B cell (primary cell): ENCODE data around the gene SUCLG2. TPM values are rescaled to one million over a fixed set of nuclear protein-coding genes. Genes with fewer than 3 reads are reported as not detected.
A peak's percentile ranks its signal among the peaks of the same experiment; 100 is the strongest.

Source experiments
- ATAC-seq: fragments of 200-7000 bp; cut with Tn5 transposase; one replicate; pipeline ENCODE4 v1.10.0; 2021; ENCODE audit warnings: low read depth, mild to moderate bottlenecking, moderate number of reproducible peaks, moderate library complexity
- CTCF ChIA-PET: fragments of 350-600 bp; sonication (Branson Sonifier 250); formaldehyde crosslinking; loops from one replicate; lab custom pipeline; 2021; ENCODE audit warnings: antibody characterized with exemption, inconsistent platforms; lab: Charles Lee
- POLR2A ChIA-PET: fragments of 350-600 bp; sonication (Branson Sonifier 250); formaldehyde crosslinking; loops from one replicate; lab custom pipeline; 2021; ENCODE audit warnings: antibody characterized with exemption; lab: Charles Lee
- DNase-seq: peaks from one replicate; pipeline ENCODE4 v3.0.0; 2013
- H2AFZ ChIP-seq: 2 replicates; pipeline ENCODE4 v1.6.1; 2012; ENCODE audit warnings: mild to moderate bottlenecking, low read depth, low read length; ENCODE audit not compliant: insufficient read depth, poor library complexity, severe bottlenecking
- H3K27ac ChIP-seq, 2 donors: 1 replicate in 1 of 2; 2 replicates in 1 of 2; pipeline ENCODE4 v1.5.1; 2012 to 2013; ENCODE audit warnings: low read length in 2 of 2, mild to moderate bottlenecking in 2 of 2, moderate library complexity in 1 of 2
- H3K27me3 ChIP-seq, 4 experiments: fragments of 200-600 bp in 1 of 4; sonication (generic) in 1 of 4; replicated peaks in 1 of 4; 1 replicate in 2 of 4; 2 replicates in 2 of 4; pipeline versions ENCODE4 v1.6.1 to v1.7.0; 2013 to 2016; ENCODE audit warnings: low read length in 3 of 4, mild to moderate bottlenecking in 2 of 4, mixed read lengths in 1 of 4, moderate library complexity in 1 of 4; ENCODE audit not compliant: insufficient read depth in 4 of 4, control insufficient read depth in 3 of 4; ENCODE audit errors: control extremely low read depth in 1 of 4
- H3K36me3 ChIP-seq, 2 experiments: replicated peaks in 1 of 2; 1 replicate in 1 of 2; 2 replicates in 1 of 2; pipeline versions ENCODE4 v1.6.1 to v1.7.1; 2013; ENCODE audit warnings: low read length in 1 of 2; ENCODE audit not compliant: insufficient read depth in 2 of 2, control insufficient read depth in 1 of 2; ENCODE audit errors: control extremely low read depth in 1 of 2, extremely low read depth in 1 of 2
- H3K4me1 ChIP-seq, 2 donors: fragments of 200-600 bp in 1 of 2; sonication (generic) in 1 of 2; 1 replicate in 1 of 2; 2 replicates in 1 of 2; pipeline versions ENCODE4 v1.5.1 to v1.6.1; 2013 to 2017; ENCODE audit warnings: low read length in 2 of 2; ENCODE audit not compliant: control insufficient read depth in 2 of 2, insufficient read depth in 2 of 2
- H3K4me2 ChIP-seq: replicated peaks from 2 replicates; pipeline ENCODE3; 2012; ENCODE audit warnings: mild to moderate bottlenecking, low read depth, low read length; ENCODE audit not compliant: poor library complexity, severe bottlenecking
- H3K4me3 ChIP-seq, 5 experiments: fragments of 200-600 bp in 1 of 5; sonication (generic) in 1 of 5; 1 replicate in 3 of 5; 2 replicates in 2 of 5; pipeline versions ENCODE4 v1.5.1 to v1.7.0; 2011 to 2016; ENCODE audit warnings: low read length in 4 of 5, mild to moderate bottlenecking in 4 of 5, low read depth in 2 of 5, control low read depth in 1 of 5, moderate library complexity in 1 of 5; ENCODE audit not compliant: insufficient read depth in 1 of 5; ENCODE audit errors: control extremely low read depth in 1 of 5, extremely low read depth in 1 of 5
- H3K79me2 ChIP-seq: fragments of 200-600 bp; sonication (generic); one replicate; pipeline ENCODE4 v1.6.0; 2016; ENCODE audit warnings: low read length; ENCODE audit not compliant: control insufficient read depth, insufficient read depth
- H3K9ac ChIP-seq: fragments of 200-600 bp; sonication (generic); 2 replicates; pipeline ENCODE4 v1.6.1; 2017; ENCODE audit warnings: mild to moderate bottlenecking, low read length, moderate library complexity
- H3K9me3 ChIP-seq, 3 donors: one replicate each; pipeline versions ENCODE4 v1.6.1 to v1.7.1; 2013; ENCODE audit warnings: low read length in 2 of 3; ENCODE audit not compliant: control insufficient read depth in 2 of 3, insufficient read depth in 1 of 3; ENCODE audit errors: control extremely low read depth in 1 of 3
- H4K20me1 ChIP-seq: 2 replicates; pipeline ENCODE4 v1.6.0; 2012; ENCODE audit warnings: mild to moderate bottlenecking, low read length; ENCODE audit not compliant: insufficient read depth, control insufficient read depth, poor library complexity, severe bottlenecking
- H3K27ac Mint-ChIP-seq: one replicate; pipeline ENCODE4 v1.8.0; 2021; ENCODE audit warnings: mixed read lengths
- H3K27me3 Mint-ChIP-seq: one replicate; pipeline ENCODE4 v1.8.0; 2021; ENCODE audit warnings: mixed read lengths
- H3K4me1 Mint-ChIP-seq: one replicate; pipeline ENCODE4 v1.8.0; 2021; ENCODE audit warnings: mixed read lengths
- H3K4me3 Mint-ChIP-seq: one replicate; pipeline ENCODE4 v1.8.0; 2021; ENCODE audit warnings: mixed read lengths
- H3K9me3 Mint-ChIP-seq: one replicate; pipeline ENCODE4 v1.8.0; 2022; ENCODE audit warnings: mixed read lengths; ENCODE audit not compliant: insufficient read depth
- EZH2 ChIP-seq: IDR thresholded peaks from 2 replicates; pipeline ENCODE4 v1.6.1; 2012; ENCODE audit warnings: borderline replicate concordance, low read depth, mild to moderate bottlenecking, moderate library complexity, low read length; ENCODE audit not compliant: insufficient read depth, poor library complexity, severe bottlenecking
- WGBS: methylation state at CpG from one replicate; pipeline ENCODE4 v1.1.5; 2013; ENCODE audit warnings: missing lambda C conversion rate; ENCODE audit not compliant: insufficient coverage; 5-methylcytosine and 5-hydroxymethylcytosine counted together
- intact Hi-C: fragments of 100-400 bp; cut with micrococcal nuclease; formaldehyde crosslinking; loops from one replicate; pipeline ENCODE4 v1.10.0; 2022
- polyA plus RNA-seq: library from polyadenylated mRNA; depleted of rRNA; stranded (reverse); fragments of >200 nt; gene quantifications from 2 replicates; pipeline ENCODE4 v1.2.3, GENCODE V29; 2012
- total RNA-seq, 2 donors: library from RNA; stranded (reverse); fragments of 120-200 nt in 1 of 2; gene quantifications; 1 replicate in 1 of 2; 2 replicates in 1 of 2; pipeline versions ENCODE4 v1.2.3 to v1.2.4, GENCODE V29; 2013 to 2022
- TF ChIP-seq, protein P1 (sequence below): fragments of 200-600 bp; IDR thresholded peaks from one replicate; pipeline ENCODE4 v1.8.0; 2022; ENCODE audit warnings: antibody characterized with exemption, mild to moderate bottlenecking

SUCLG2 gene
- total and polyA plus RNA-seq, 2 donors (not counting 1 experiment from before 2014, with no cell fraction given), result 9.1 to 35.8 TPM

DNA sequence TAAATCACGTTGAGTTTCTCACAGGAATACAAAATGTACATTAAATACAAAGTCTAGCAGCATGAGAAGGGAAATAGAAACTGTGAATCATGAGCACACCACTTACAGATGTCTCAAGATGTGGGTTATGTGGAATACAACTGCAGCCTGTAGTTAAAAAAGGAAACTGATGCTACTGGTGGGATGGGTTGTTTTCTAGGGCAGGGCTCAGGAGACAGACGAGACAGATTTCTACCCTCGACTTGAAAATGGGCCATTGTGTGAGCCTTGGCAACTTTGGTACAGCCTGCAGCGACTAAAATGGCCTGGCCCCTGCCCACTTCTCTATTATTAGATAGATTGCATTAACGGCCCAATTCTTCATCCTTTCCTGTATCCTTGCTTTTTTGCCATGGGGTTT lies 293.1 kb downstream of the SUCLG2 start:
- intact Hi-C loops, result no loop called here

DNA sequence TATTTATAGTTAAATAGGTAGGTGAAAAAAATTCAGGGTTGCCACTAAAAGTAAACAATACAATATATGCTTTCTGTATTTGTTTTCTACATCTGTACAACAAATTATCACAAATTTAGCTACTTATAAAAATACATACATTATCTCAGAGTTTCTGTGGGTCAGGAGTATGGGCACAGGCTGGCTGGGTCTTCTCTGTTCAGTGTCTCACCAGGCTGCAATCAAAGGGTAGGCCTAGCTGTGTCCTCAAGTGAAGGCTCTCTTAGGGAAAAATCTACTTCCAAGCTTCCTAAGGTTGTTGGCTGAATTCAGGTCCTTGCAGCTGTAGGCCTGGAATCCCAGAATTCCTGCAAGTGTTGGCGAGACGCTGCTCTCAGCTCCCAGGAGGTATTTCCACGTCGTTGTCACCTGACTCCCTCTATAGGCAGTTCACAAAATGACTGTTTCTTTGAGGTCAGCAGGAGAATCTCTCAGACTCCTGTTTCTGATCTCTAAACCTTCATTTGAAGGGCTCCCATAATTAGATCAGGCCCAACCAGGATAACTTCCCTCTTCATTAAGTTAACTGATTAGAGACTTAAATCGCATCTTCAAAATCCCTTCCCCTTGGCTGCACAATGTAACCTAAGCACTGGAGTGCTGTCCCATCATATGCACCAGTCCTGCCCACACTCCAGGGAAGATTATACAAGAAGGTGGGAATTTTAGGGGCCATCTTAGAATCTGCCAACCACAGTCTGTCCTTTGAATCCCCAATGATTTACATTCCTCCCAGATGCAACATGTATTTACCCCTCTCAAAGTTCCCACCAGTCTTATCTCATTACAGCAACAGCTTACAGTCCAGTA lies 296.6 kb downstream of the SUCLG2 start:
- CTCF ChIA-PET, result interaction anchor here (0.6 to 1.7 kb wide), 4 partner anchors 244 to 386 kb away, joined by 3 to 8 read pairs (median 4); partner anchors contain the start of gene KBTBD8
- Mint-ChIP-seq H3K4me1 (no peaks in the 10 kb centered on the region), H3K4me3 (no peak overlapping the region), H3K27me3 (no peaks in the 10 kb centered on the region), H3K9me3 (no peaks in the 10 kb centered on the region), H3K27ac (no peak overlapping the region)
- ATAC-seq (no peak), DNase-seq (no peak)
- Histone ChIP-seq H4K20me1 (no peaks in the 10 kb centered on the region), H3K9ac (no peak overlapping the region), H3K27ac (no peak overlapping the region), H3K27me3 (no peaks in the 10 kb centered on the region), H3K4me1 (no peaks in the 10 kb centered on the region), H3K4me3 (no peak overlapping the region), H2AFZ (peak overlapping the region; percentile 60), H3K4me2 (no peak overlapping the region), H3K9me3 (no peaks in the 10 kb centered on the region), H3K79me2 (no peaks in the 10 kb centered on the region), H3K36me3 (no peaks in the 10 kb centered on the region)
- WGBS, result 27% methylated on average over 5 of the region's 5 CpGs
- no peak for TF ChIP-seq EZH2
- TF ChIP-seq, protein P1, sequence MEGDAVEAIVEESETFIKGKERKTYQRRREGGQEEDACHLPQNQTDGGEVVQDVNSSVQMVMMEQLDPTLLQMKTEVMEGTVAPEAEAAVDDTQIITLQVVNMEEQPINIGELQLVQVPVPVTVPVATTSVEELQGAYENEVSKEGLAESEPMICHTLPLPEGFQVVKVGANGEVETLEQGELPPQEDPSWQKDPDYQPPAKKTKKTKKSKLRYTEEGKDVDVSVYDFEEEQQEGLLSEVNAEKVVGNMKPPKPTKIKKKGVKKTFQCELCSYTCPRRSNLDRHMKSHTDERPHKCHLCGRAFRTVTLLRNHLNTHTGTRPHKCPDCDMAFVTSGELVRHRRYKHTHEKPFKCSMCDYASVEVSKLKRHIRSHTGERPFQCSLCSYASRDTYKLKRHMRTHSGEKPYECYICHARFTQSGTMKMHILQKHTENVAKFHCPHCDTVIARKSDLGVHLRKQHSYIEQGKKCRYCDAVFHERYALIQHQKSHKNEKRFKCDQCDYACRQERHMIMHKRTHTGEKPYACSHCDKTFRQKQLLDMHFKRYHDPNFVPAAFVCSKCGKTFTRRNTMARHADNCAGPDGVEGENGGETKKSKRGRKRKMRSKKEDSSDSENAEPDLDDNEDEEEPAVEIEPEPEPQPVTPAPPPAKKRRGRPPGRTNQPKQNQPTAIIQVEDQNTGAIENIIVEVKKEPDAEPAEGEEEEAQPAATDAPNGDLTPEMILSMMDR, result peak; percentile 33
- intact Hi-C loops, result loop anchor here (10.0 kb wide), 1 partner anchor 383 kb away; no protein-coding TSS in a partner anchor
- POLR2A ChIA-PET, result no interaction called here

More for the DNA sequence above, 293.1 kb downstream of the SUCLG2 start:
- Mint-ChIP-seq H3K27me3 (no peaks in the 10 kb centered on the region), H3K9me3 (no peaks in the 10 kb centered on the region), H3K4me3 (no peak overlapping the region), H3K27ac (no peak overlapping the region), H3K4me1 (no peaks in the 10 kb centered on the region)
- TF ChIP-seq EZH2, result no peak
- TF ChIP-seq, protein P1, result no peak
- H3K27ac ChIP-seq, result no peak overlapping the region
- WGBS, result no CpG with 5 or more reads among the region's 5 CpGs
- H2AFZ ChIP-seq, result no peak overlapping the region
- H3K9me3 ChIP-seq, result no peaks in the 10 kb centered on the region
- H3K79me2 ChIP-seq, result no peaks in the 10 kb centered on the region
- no peak overlapping the region for H3K4me3 ChIP-seq
- no peaks in the 10 kb centered on the region for H3K27me3 ChIP-seq
- ChIA-PET CTCF (no interaction called here), POLR2A (no interaction called here)
- H3K9ac ChIP-seq, result no peak overlapping the region
- no peaks in the 10 kb centered on the region for H3K36me3 ChIP-seq
- DNase-seq (no peak), ATAC-seq (no peak)
- H3K4me2 ChIP-seq, result no peak overlapping the region
- no peaks in the 10 kb centered on the region for H4K20me1 ChIP-seq
- H3K4me1 ChIP-seq, result no peaks in the 10 kb centered on the region
